Osteocyte (in vitro differentiated cells): Measurements from ENCODE around the gene TNFAIP2. TPM values are rescaled to one million over a fixed set of nuclear protein-coding genes. Genes with fewer than 3 reads are reported as not detected.

Source experiments
- DNase-seq: peaks from one replicate; pipeline ENCODE4 v3.0.0; 2021; ENCODE audit warnings: mixed read lengths; ENCODE audit not compliant: unreplicated experiment; ENCODE audit errors: extremely low spot score
- H3K27ac Mint-ChIP-seq: one replicate; pipeline ENCODE4 v1.8.0; 2021; ENCODE audit warnings: mild to moderate bottlenecking, mixed read lengths; ENCODE audit not compliant: unreplicated experiment
- H3K27me3 Mint-ChIP-seq: one replicate; pipeline ENCODE4 v1.8.0; 2021; ENCODE audit warnings: mixed read lengths; ENCODE audit not compliant: unreplicated experiment
- H3K36me3 Mint-ChIP-seq: one replicate; pipeline ENCODE4 v1.8.0; 2021; ENCODE audit warnings: mixed read lengths; ENCODE audit not compliant: unreplicated experiment
- H3K4me1 Mint-ChIP-seq: one replicate; pipeline ENCODE4 v1.8.0; 2021; ENCODE audit warnings: mixed read lengths; ENCODE audit not compliant: unreplicated experiment
- H3K4me3 Mint-ChIP-seq: one replicate; pipeline ENCODE4 v1.8.0; 2021; ENCODE audit warnings: mild to moderate bottlenecking, moderate library complexity, mixed read lengths; ENCODE audit not compliant: unreplicated experiment
- H3K9me3 Mint-ChIP-seq: one replicate; pipeline ENCODE4 v1.8.0; 2021; ENCODE audit warnings: mixed read lengths; ENCODE audit not compliant: unreplicated experiment
- total RNA-seq: library from RNA; stranded (reverse); gene quantifications from 2 replicates; pipeline ENCODE4 v1.2.1, GENCODE V29; 2021
- TF ChIP-seq, protein P1 (sequence below): fragments of 200-600 bp; sonication (generic); IDR thresholded peaks from 2 replicates; pipeline ENCODE4 v1.5.0; 2021; ENCODE audit warnings: antibody characterized with exemption, mild to moderate bottlenecking, moderate library complexity

Gene TNFAIP2
- total RNA-seq, 1 donor from 2014 or later, result 1.3 TPM

DNA sequence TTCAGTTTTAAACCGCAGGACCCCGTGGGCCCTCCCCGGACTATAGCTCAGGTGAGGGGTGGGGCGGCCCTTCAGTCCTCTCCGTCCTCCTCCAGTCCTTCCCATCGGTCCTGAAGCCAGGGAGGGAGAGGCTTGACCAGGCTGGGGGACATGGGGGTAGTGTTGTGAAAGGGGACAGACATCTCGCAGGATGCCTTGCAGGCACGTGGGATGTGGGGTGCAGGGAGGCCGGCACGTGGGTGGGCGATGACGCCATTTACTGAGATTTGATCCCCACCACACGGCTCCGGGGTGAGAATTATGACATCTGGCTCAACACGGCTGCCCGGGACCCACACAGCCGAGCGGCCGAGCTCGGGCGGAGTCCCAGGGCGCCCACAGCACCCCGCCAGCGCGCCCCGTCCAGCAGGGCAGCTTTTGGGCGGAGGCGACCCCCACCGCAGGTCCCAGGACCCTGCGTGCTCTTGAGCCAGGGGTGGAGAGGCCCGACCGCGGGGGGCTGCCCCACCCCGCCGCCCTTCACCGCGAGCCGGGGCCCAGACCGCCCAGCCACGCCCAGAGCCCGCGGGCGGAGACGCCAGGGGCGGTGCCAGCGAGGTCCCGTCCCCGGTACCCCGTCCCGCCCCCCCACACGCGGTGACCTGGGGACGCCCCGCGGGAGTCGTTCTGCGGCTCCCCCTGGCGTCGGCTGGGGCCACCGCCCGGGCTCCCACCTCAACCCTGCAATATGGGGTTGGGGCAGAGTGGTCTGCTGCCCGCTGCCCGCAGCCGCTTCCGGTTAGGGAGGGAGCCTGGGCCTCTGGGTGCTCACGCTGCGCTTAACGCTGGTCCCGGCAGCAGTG, 32.0 kb upstream of the TNFAIP2 start:
- Mint-ChIP-seq H3K9me3 (no peaks in the 10 kb centered on the region), H3K4me1 (peaks cover 4% of the 10 kb centered on the region), H3K27me3 (peaks cover 2% of the 10 kb centered on the region), H3K27ac (no peak overlapping the region), H3K4me3 (no peak overlapping the region), H3K36me3 (no peaks in the 10 kb centered on the region)
- DNase-seq, result no peak
- TF ChIP-seq, protein P1, sequence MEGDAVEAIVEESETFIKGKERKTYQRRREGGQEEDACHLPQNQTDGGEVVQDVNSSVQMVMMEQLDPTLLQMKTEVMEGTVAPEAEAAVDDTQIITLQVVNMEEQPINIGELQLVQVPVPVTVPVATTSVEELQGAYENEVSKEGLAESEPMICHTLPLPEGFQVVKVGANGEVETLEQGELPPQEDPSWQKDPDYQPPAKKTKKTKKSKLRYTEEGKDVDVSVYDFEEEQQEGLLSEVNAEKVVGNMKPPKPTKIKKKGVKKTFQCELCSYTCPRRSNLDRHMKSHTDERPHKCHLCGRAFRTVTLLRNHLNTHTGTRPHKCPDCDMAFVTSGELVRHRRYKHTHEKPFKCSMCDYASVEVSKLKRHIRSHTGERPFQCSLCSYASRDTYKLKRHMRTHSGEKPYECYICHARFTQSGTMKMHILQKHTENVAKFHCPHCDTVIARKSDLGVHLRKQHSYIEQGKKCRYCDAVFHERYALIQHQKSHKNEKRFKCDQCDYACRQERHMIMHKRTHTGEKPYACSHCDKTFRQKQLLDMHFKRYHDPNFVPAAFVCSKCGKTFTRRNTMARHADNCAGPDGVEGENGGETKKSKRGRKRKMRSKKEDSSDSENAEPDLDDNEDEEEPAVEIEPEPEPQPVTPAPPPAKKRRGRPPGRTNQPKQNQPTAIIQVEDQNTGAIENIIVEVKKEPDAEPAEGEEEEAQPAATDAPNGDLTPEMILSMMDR, result peak; percentile 40

- H3K4me3 Mint-ChIP-seq, result no peak overlapping the region
- H3K36me3 Mint-ChIP-seq, result no peaks in the 10 kb centered on the region
Measured at GRCh38 chr14:103091883-103092222, 31.4 kb upstream of the TNFAIP2 start.

DNA sequence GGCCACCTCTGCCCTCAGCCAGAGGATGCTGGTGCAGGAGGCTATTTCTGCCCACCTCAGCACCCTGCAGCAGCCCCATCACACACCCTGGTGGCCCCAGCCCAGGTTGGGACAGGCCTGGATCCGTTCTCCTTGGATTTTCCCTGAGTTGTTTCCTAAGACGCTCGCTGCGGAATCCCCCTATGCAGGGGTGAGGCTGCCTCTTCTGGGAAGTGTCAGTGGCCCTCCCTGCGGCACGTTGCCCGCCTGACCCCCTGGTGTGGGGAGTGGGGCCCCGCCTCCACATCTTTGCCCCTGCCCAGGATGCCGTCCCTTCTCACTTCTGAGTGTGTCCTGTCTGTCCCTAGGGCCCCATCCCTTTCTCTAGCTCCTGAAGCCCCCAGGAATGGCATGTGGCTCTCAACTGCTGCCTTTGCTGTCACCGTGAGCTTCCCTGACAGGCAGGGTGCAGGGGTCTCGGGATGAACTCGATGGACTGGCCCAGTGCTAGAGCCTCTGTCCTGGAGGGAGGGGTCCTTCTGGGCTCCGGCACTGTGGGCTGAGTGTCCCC, 29.3 kb upstream of the TNFAIP2 start:
- Mint-ChIP-seq H3K9me3 (no peaks in the 10 kb centered on the region), H3K27me3 (peaks cover 3% of the 10 kb centered on the region), H3K36me3 (no peaks in the 10 kb centered on the region), H3K4me1 (peaks cover 4% of the 10 kb centered on the region), H3K4me3 (no peak overlapping the region), H3K27ac (peak overlapping the region; percentile 18)
- TF ChIP-seq, protein P1, result no peak
- DNase-seq, result no peak

More at GRCh38 chr14:103091883-103092222, 31.4 kb upstream of the TNFAIP2 start:
- peaks cover 4% of the 10 kb centered on the region for H3K4me1 Mint-ChIP-seq
- peaks cover 5% of the 10 kb centered on the region for H3K27me3 Mint-ChIP-seq
- DNase-seq, result no peak
- TF ChIP-seq, protein P1, result no peak
- H3K9me3 Mint-ChIP-seq, result no peaks in the 10 kb centered on the region
- H3K27ac Mint-ChIP-seq, result no peak overlapping the region

GRCh38 chr14:103094406-103095209, 28.7 kb upstream of the TNFAIP2 start, which contains the start of gene EXOC3L4:
EXOC3L4 (plus strand) TSS chr14:103094725; CDS start chr14:103100220, 5,495 bp downstream.
- Mint-ChIP-seq H3K9me3 (no peaks in the 10 kb centered on the region), H3K27ac (peak within 1 kb of the TSS; percentile 18), H3K4me3 (no peak within 1 kb of the TSS), H3K36me3 (no peaks in the 10 kb centered on the region), H3K27me3 (peaks cover 3% of the 10 kb centered on the region), H3K4me1 (peaks cover 4% of the 10 kb centered on the region)
- TF ChIP-seq, protein P1, result no peak
- DNase-seq, result no peak
